IPS-20b (cell line): ENCODE measurements around the gene SYN1.
A peak's percentile ranks its signal among the peaks of the same experiment; 100 is the strongest.
"Not testable (repeated sequence)": the region's sequence is repeated elsewhere in the genome, so short reads cannot be mapped to it uniquely, and the experiment has no call there.

Experiments used
- H3K27ac ChIP-seq: one replicate; pipeline ENCODE4 v1.5.1; 2013; ENCODE audit warnings: low read length
- H3K27me3 ChIP-seq: 2 replicates; pipeline ENCODE4 v1.6.1; 2013; ENCODE audit warnings: mild to moderate bottlenecking, low read length, inconsistent platforms; ENCODE audit not compliant: insufficient read depth
- H3K36me3 ChIP-seq: 2 replicates; pipeline ENCODE4 v1.6.1; 2013; ENCODE audit warnings: low read depth, mild to moderate bottlenecking, inconsistent platforms, low read length, moderate library complexity; ENCODE audit not compliant: insufficient read depth
- H3K4me1 ChIP-seq: 2 replicates; pipeline ENCODE4 v1.6.1; 2013; ENCODE audit warnings: mild to moderate bottlenecking, control low read depth, inconsistent platforms, low read length, moderate library complexity; ENCODE audit not compliant: insufficient read depth
- H3K4me3 ChIP-seq: 2 replicates; pipeline ENCODE4 v1.5.1; 2013; ENCODE audit warnings: mild to moderate bottlenecking, low read length, inconsistent platforms
- H3K9ac ChIP-seq: 2 replicates; pipeline ENCODE4 v1.6.1; 2013; ENCODE audit warnings: low read depth, mild to moderate bottlenecking, inconsistent platforms, low read length, moderate library complexity
- H3K9me3 ChIP-seq: 2 replicates; pipeline ENCODE4 v1.6.1; 2013; ENCODE audit warnings: mild to moderate bottlenecking, low read depth, low read length, inconsistent platforms; ENCODE audit not compliant: insufficient read depth

SYN1 gene

DNA sequence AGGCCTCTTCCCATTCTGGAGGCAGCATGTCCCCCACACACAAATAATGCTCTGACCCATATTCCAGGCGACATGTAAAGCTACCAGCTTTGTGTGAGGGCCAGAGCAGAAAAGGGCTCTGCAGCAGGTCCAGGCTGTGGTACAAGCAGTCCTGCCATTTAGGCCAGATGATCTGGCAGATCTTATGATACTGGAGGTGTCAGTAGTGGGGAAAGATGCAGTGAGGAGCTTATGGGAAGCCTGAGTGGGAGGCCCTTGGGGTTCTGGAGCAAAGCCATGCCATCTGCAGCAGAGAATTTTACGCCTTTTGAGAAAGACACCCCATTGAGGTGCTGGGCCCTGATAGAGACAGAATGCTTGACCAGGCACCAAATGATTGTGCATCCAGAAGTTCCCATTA is 7.7 kb downstream of the SYN1 start:
- Histone ChIP-seq H3K27ac (no peak overlapping the region), H3K9ac (no peak overlapping the region), H3K4me3 (no peak overlapping the region), H3K4me1 (peaks cover 3% of the 10 kb centered on the region; the same call in 1 of the 2 replicates), H3K36me3 (no peaks in the 10 kb centered on the region), H3K27me3 (no peaks in the 10 kb centered on the region), H3K9me3 (no peaks in the 10 kb centered on the region)

DNA sequence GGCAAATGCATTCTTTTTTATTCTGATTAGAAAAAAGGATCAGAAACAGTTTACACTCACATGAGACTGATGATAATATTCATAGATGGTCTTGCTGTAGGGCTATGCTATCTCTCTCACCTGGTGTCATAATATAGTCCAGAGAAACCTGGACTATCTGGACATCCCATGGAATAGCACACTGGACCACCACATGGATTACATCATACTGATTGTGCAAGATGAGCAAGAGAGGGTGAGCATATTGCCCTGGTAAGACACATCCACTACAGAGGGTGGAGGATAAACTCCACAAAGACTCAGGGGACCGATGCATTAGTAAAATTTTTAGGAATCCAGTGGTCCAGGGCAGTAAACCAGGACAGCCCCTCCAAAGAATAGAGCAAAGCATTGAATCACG is 8.2 kb downstream of the SYN1 start:
- H3K9me3 ChIP-seq = no peaks in the 10 kb centered on the region

DNA sequence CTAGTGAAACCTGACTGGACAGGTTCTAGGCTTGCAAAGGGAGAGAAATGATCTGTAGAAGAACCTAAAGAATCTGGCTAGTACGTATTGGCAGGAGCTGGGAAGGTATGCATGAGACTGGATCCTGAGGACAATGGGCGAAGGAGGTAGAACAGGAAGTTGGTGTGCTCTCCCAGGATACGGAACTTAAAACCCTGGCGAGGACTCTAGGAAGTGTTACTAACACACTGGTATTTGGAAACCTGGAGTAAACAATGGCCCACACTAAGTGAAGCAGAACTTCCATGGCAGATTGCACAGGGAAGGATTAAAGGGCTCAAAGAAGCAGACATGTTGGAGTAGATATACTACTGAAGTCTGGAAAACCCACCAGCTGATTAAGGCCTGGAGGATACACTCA is 9.1 kb downstream of the SYN1 start:
- Histone ChIP-seq H3K4me1 (peaks cover 3% of the 10 kb centered on the region; the same call in 1 of the 2 replicates), H3K9me3 (no peaks in the 10 kb centered on the region), H3K36me3 (no peaks in the 10 kb centered on the region), H3K27ac (no peak overlapping the region), H3K4me3 (no peak overlapping the region), H3K27me3 (no peaks in the 10 kb centered on the region), H3K9ac (no peak overlapping the region)

More for the DNA sequence above, 8.2 kb downstream of the SYN1 start:
- no peak overlapping the region for H3K4me3 ChIP-seq
- peaks cover 3% of the 10 kb centered on the region; the same call in 1 of the 2 replicates for H3K4me1 ChIP-seq
- H3K36me3 ChIP-seq = no peaks in the 10 kb centered on the region
- no peak overlapping the region for H3K9ac ChIP-seq
- H3K27me3 ChIP-seq = no peaks in the 10 kb centered on the region
- no peak overlapping the region for H3K27ac ChIP-seq

DNA sequence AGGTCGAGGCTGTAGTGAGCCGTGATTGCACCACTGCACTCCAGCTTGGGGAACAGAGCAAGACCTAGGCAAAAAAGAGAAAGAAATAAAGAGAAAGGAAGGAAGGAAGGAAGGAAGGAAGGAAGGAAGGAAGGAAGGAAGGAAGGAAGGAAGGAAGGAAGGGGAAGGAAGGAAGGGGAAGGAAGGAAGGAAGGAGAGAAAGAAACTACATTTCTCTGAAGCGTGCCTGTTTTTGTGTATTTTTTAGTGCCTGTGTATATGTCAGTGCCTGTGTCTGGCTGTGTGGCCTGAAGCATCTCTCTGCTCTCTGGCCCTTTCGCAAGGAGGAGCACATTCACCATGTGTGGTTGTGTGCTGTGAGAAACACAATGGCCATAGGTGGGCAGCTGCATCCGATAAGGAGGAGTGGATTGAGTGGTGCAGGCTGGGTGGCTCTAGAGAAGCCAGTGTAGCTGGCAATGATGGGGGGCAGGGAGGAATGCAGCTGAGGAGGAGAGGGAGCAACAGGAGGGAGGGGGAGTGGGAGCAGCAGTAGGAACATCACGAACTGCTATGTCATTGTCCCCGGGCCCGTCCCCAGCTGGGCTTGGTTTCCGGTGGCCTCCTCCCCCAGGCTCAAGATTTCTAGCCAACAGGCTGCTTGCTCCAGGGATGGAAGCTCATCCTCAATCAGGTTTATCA is 11.4 kb downstream of the SYN1 start:
- Histone ChIP-seq H3K9me3 (no peaks in the 10 kb centered on the region), H3K4me1 (peaks cover 3% of the 10 kb centered on the region; the same call in 1 of the 2 replicates), H3K27ac (peak overlapping the region; percentile 77), H3K36me3 (no peaks in the 10 kb centered on the region), H3K4me3 (no peak overlapping the region), H3K9ac (peak overlapping the region; percentile 64; the same call in 1 of the 2 replicates), H3K27me3 (no peaks in the 10 kb centered on the region)

DNA sequence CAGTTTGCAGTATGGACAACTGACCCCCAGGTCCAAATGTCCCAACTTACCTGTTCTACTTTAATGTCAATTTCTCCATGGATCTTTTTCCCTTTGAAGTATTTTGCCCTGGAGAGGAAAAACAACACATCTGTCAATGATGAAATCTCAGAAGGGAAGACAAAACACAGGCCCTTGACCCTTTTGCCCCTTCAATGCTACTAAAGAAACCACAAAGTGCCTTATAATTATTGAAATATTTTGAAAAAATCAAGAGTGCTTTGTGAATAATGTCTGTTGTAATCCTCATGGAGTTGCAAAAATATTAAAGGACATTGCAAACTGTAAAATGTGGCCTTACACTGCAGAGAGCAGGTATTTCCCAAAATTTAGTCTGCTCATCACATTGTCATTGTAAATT is 12.6 kb downstream of the SYN1 start:
- no peak overlapping the region for H3K9ac ChIP-seq
- H3K9me3 ChIP-seq = no peaks in the 10 kb centered on the region
- no peak overlapping the region for H3K27ac ChIP-seq
- H3K27me3 ChIP-seq = no peaks in the 10 kb centered on the region
- no peaks in the 10 kb centered on the region for H3K36me3 ChIP-seq
- H3K4me3 ChIP-seq = no peak overlapping the region
- peaks cover 3% of the 10 kb centered on the region; the same call in 1 of the 2 replicates for H3K4me1 ChIP-seq

DNA sequence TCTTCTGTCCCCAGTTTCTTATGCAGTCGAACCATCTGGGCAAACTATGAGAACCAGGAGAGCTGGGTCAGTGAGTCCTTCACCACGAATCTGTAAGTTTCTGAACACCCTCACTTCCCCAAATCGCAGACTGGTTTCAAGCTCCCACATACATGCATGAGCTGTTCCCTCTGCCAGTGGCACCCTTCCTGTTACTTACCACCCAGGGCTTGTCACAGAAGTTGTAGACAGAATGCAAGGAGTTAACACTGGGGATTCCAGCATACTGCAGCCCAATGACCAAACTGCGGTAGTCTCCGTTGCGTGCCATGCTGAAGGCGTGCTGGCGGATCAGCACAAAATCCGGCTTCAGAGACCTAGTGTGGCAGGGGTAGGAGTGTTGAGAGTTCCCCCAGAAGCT is 14.6 kb downstream of the SYN1 start:
- H3K9ac ChIP-seq = no peak overlapping the region
- H3K9me3 ChIP-seq = no peaks in the 10 kb centered on the region
- peaks cover 3% of the 10 kb centered on the region; the same call in 1 of the 2 replicates for H3K4me1 ChIP-seq
- H3K27me3 ChIP-seq = no peaks in the 10 kb centered on the region
- H3K36me3 ChIP-seq = no peaks in the 10 kb centered on the region
- H3K4me3 ChIP-seq = no peak overlapping the region
- no peak overlapping the region for H3K27ac ChIP-seq

DNA sequence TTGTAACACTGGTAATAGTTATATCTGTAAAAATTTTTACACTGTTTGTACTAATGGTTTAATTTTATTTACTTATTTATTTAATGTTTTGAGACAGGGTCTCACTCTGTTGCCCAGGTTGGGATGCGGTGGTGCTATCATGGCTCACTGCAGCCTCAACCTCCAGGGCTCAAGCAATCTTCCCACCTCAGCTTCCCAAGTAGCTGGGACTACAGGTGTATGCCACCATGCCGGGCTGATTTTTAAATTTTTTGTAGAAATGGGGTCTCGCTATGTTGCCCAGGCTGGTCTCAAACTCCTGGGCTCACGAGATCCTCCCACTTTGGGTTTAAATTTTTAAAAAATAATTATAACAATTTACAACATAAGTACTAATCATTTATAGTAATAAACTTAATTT is 16.5 kb downstream of the SYN1 start:
- not testable (repeated sequence) for H3K9me3 ChIP-seq, H3K9ac ChIP-seq, H3K4me3 ChIP-seq, H3K36me3 ChIP-seq, H3K4me1 ChIP-seq, H3K27ac ChIP-seq, H3K27me3 ChIP-seq

DNA sequence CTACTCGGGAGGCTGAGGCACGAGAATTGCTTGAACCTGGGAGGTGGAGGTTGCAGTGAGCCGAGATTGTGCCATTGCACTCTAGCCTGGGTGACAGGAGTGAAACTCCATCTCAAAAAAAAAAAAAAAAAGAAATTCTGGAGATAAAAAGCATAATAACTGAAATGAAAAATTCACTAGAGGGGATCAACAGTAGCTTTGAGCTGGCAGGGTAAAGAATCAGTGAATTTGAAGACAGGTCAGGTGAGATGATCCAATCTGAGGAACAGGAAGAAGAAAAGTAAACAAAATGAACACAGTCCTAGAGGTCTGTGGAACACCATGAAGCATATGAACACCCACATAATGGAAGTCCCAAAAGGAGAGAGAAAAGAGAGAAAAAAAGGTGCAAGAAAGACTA is 22.4 kb downstream of the SYN1 start:
- Histone ChIP-seq H3K4me3 (no peak overlapping the region), H3K27me3 (no peaks in the 10 kb centered on the region)

DNA sequence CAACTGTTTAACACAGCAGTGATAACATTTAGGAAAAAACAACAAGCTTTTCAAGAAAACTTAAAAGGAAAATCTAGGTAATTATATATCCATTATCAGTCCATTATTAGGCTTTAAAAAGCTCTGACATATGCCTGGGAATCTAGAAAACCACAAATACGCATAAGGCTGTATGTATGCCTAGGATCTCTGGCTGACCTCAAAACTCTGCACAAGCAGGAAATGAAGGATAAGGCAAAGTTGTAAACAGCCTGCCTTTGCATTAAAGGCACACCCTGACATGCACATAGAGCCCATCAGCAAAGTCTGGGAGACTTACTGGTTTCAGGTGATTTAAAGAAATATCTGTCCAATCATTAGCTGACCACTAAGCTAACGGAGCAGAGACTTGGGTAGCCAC is 23.4 kb downstream of the SYN1 start:
- H3K27ac ChIP-seq = no peak overlapping the region
- no peaks in the 10 kb centered on the region for H3K36me3 ChIP-seq
- no peaks in the 10 kb centered on the region for H3K27me3 ChIP-seq
- H3K9ac ChIP-seq = no peak overlapping the region
- H3K4me1 ChIP-seq = no peaks in the 10 kb centered on the region
- H3K4me3 ChIP-seq = no peak overlapping the region
- no peaks in the 10 kb centered on the region for H3K9me3 ChIP-seq

More for the DNA sequence above, 22.4 kb downstream of the SYN1 start:
- no peaks in the 10 kb centered on the region for H3K9me3 ChIP-seq
- H3K36me3 ChIP-seq = no peaks in the 10 kb centered on the region
- no peak overlapping the region for H3K9ac ChIP-seq
- no peaks in the 10 kb centered on the region for H3K4me1 ChIP-seq
- no peak overlapping the region for H3K27ac ChIP-seq

DNA sequence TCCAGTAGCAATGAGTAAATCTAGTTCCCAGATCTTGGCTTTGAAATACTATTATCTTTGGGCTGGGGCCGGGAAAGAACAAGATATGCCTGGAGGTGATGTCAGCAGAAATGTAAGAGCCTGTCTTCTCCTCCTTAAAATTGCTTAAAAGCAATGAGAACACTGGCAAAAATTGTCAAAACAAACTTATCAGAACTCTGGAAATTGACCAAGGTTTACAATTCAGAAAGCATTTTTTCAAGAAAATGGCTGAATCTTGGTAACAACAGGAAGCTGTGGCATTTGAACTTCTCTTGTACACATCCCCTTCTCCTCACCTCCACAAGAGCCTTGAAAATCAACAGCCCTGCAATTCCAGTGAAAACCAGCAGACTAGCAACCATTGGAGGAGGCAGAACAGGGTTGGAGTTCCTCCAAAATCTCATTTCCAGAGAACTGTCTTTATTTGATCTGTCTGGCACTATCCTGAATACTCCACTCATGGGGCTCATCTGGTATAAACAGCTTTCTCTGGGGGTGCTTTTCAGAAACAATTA is 23.9 kb downstream of the SYN1 start:
- H3K4me3 ChIP-seq = no peak overlapping the region
- no peak overlapping the region for H3K9ac ChIP-seq
- H3K9me3 ChIP-seq = no peaks in the 10 kb centered on the region
- H3K27ac ChIP-seq = no peak overlapping the region
- H3K4me1 ChIP-seq = no peaks in the 10 kb centered on the region
- no peaks in the 10 kb centered on the region for H3K27me3 ChIP-seq
- no peaks in the 10 kb centered on the region for H3K36me3 ChIP-seq

DNA sequence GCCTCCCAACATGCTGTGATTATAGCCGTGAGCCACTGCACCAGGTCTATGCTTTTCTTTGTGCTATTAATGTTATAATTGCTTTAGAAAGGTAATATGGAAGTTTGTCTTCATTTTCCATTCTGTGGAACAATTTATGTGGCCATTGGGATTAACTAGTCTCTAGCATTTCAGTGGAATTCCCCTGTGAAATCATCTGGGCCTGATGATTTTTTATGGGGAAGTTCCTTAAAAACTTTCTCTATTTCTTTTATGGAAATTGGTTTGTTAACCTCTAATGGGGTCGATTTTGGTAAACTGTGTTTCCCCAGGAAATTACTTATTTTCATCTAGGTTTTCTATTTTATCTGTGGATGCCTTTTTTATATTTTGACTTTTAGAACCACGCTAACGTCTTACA is 26.1 kb downstream of the SYN1 start:
- no peaks in the 10 kb centered on the region for H3K27me3 ChIP-seq

DNA sequence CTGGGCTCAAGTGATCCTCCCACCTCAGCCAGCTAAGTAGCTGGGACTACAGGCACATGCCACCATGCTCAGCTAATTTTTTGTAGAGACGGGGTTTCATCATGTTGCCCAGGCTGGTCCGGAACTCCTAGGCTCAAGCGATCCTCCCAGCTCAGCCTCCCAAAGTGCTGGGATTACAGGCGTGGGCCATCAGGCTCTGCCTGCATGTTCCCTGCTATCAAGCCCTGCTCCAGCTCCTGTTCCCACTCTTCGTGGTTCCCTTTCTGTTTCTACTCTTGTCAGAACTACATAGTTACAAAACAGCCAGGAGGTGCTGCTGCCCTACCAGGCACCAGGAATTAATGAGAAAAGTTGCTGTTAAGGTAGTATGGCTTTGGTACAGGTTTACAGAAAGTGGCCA is 28.7 kb downstream of the SYN1 start:
- H3K4me3 ChIP-seq = no peak overlapping the region
- no peak overlapping the region for H3K27ac ChIP-seq
- no peaks in the 10 kb centered on the region for H3K27me3 ChIP-seq
- no peaks in the 10 kb centered on the region; the same call in 1 of the 2 replicates for H3K4me1 ChIP-seq
- H3K36me3 ChIP-seq = no peaks in the 10 kb centered on the region
- no peaks in the 10 kb centered on the region for H3K9me3 ChIP-seq
- H3K9ac ChIP-seq = no peak overlapping the region

More for the DNA sequence above, 26.1 kb downstream of the SYN1 start:
- no peaks in the 10 kb centered on the region for H3K9me3 ChIP-seq
- no peak overlapping the region for H3K9ac ChIP-seq
- H3K4me1 ChIP-seq = no peaks in the 10 kb centered on the region
- no peaks in the 10 kb centered on the region for H3K36me3 ChIP-seq
- H3K4me3 ChIP-seq = no peak overlapping the region
- no peak overlapping the region for H3K27ac ChIP-seq
